ENCODE measurements around the gene PRR12.

The PRR12 gene, protein sequence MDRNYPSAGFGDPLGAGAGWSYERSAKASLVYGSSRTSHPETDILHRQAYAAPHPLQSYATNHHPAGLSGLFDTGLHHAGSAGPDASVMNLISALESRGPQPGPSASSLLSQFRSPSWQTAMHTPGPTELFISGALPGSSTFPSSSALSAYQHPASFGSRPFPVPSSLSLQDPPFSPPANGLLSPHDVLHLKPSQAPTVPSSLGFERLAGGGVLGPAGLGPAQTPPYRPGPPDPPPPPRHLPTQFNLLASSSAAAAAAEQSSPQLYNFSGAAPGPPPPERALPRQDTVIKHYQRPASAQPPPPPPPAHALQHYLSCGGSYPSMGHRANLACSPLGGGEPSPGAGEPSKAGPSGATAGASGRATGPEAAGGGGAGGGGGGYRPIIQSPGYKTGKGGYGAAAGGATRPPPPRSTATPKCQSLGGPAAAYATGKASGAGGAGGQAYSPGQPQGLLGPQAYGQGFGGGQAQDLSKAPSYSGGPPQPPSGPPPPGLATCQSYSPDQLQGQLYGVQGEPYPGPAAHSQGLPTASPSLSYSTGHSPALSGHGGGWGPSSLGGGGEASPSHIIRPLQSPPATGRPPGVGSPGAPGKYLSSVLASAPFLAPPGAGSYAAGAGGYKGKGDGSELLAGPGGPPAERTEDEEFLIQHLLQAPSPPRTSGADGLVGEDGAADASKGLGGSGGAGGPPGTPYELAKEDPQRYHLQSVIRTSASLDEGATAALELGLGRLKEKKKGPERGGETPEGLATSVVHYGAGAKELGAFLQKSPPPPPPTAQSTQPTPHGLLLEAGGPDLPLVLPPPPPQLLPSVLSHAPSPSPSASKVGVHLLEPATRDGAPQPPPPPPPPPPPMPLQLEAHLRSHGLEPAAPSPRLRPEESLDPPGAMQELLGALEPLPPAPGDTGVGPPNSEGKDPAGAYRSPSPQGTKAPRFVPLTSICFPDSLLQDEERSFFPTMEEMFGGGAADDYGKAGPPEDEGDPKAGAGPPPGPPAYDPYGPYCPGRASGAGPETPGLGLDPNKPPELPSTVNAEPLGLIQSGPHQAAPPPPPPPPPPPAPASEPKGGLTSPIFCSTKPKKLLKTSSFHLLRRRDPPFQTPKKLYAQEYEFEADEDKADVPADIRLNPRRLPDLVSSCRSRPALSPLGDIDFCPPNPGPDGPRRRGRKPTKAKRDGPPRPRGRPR (N-terminal part only)

GRCh38 chr19:49590971-49591730 is at the start of gene PRR12:
TSS of gene PRR12 (plus strand) at chr19:49591182. CDS start at chr19:49591655, 473 bp downstream.
- peak; percentile 70 to 75 for DNase-seq

GRCh38 chr19:49541914-49542313 is 49.1 kb upstream of the PRR12 start:
- DNase-seq, result no peak

DNA sequence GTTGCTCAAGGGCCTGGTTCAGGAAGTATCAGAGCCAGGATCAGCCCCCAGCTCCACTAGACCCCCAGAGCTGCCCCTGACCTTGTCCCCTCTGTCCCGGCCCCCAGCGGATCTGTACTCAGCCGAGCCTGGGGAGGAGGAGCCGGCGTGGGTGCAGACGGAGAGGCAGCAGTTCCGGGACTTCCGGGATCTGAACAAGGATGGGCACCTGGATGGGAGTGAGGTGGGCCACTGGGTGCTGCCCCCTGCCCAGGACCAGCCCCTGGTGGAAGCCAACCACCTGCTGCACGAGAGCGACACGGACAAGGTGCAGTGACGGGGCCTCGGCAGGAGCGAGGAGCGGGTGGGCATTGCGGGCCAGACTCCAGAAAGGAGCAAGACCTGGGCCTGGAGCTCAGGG is 48.5 kb upstream of the PRR12 start:
- no peak for DNase-seq

DNA sequence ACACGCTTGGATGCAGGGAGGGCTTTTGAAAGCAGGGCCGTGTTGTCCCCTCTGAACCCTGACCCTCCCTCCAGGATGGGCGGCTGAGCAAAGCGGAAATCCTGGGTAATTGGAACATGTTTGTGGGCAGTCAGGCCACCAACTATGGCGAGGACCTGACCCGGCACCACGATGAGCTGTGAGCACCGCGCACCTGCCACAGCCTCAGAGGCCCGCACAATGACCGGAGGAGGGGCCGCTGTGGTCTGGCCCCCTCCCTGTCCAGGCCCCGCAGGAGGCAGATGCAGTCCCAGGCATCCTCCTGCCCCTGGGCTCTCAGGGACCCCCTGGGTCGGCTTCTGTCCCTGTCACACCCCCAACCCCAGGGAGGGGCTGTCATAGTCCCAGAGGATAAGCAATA is 48.0 kb upstream of the PRR12 start:
- DNase-seq, result no peak

DNA sequence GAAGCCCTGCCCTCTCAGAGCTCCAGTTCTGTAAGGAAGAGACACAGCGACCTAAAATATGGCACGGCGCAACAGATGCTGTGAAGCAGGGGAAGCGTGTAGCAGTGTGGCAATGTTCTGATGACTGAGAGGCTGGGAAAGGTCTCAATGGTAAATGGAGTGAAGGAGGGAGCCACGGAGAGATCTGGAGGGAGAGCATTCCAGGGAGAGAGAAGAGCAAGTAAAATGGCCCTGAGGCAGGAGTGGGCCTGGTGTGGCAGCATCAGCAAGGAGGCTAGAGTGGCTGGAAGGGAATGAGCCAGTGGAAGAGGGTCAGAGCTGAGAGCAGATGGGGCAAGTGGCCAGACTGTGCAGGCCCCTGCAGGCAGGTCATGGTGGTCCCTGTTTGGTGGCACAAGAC is 46.8 kb upstream of the PRR12 start:
- DNase-seq, result no peak

DNA sequence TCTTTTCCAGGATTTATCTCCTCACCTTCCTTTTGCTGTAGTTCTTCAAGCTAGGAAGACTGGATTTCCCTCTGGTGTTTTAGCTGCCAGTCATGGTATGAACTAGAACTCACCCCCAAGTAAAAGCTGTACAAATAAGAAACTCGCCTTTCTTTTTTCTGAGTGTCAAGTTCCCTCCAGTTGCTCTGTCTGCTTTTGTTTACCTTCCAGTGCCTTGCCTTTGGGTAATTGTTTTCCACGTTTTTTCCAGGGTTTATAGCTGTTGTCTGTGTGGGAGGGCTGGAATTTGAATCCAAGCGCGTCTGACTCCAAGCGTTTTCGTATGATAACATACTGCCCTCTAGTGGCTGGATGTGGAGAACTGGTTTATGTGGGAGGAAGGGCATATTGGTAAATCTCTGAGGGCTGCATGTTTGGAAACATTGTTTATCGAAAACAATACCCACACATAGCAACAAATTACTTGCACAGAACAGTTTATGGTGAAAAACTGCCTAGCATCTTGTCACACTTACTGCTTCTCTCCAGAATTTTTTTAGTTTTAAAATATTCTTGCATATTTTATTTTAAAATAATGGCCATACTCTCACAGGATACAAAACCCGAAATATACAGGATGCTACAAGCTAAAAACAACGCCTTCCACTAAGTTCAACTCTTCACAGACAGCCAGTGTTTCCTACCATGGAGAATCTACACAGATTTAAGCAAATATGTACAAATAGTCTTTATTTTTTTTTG is 44.0 kb upstream of the PRR12 start:
- DNase-seq, result peak in 1 of 2 experiments; percentile 53

GRCh38 chr19:49549045-49549444 is 41.9 kb upstream of the PRR12 start:
- no peak for DNase-seq

DNA sequence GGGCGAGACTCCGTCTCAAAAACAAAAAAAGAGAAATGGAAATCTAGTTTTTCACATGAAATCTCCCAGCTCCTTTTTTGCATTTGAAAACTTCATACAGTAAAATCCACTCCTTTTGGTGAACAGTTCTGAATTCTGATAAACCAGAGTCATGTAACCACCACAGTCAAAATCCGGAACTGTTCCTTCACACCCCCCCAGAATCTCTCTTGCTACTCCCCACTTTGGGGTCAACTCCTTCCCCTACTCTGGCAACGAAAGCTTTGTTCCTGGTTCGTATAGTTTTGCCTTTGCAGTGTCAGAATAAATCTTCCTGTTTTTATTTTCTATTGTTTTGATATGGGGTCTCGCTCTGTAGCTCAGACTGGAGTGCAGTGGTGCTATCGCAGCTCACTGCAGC is 39.5 kb upstream of the PRR12 start:
- DNase-seq, result no peak

DNA sequence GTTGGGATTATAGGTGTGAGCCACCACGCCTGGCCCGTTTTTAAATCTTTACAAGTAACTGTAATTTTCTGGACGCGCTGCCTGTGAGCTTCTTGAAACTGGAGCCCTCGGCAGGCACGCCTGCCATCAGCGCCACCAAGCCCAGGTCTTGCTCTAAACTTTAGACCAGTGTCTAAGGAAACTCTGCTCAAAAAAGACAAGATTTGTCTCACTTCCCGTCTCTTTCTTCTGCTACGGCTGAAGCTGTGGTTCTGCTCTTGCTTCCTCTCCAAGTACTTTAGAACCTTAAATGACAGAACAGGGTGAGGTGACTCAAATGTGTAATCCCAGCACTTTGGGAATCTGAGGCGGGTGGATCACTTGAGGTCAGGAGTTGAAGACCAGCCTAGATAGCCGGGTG is 38.2 kb upstream of the PRR12 start:
- DNase-seq, result no peak

- peak; percentile 49 to 81 for DNase-seq
Observed at GRCh38 chr19:49553451-49554271, 37.3 kb upstream of the PRR12 start.

DNA sequence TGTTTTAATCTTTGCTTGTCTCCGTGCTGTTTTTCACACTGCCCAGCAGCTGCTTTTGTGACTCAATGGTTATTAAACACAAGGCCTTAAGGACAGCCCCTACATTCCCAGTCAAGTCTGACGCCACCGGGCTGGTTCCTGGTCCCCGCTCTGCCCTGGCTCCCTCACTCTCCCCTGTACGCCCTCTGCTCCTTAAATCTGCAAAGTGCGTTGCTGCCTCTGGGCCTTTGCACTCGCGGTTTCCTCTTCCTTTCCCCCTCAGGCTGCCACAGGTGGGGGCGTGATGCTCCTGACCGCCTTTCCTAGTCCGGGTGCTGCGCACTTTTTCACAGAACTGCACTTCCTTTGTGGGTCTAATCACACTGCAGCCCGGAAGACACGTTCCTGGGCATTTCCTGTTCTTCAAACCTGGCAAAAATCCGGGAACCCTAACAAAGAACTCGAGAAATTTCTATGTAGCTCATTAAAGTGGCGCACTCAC is 36.2 kb upstream of the PRR12 start:
- DNase-seq, result peak in 1 of 2 experiments; percentile 53

GRCh38 chr19:49555600-49556411 is 35.2 kb upstream of the PRR12 start:
- peak; percentile 73 to 78 for DNase-seq

GRCh38 chr19:49556412-49557398 is 34.3 kb upstream of the PRR12 start:
- DNase-seq, result no peak

DNA sequence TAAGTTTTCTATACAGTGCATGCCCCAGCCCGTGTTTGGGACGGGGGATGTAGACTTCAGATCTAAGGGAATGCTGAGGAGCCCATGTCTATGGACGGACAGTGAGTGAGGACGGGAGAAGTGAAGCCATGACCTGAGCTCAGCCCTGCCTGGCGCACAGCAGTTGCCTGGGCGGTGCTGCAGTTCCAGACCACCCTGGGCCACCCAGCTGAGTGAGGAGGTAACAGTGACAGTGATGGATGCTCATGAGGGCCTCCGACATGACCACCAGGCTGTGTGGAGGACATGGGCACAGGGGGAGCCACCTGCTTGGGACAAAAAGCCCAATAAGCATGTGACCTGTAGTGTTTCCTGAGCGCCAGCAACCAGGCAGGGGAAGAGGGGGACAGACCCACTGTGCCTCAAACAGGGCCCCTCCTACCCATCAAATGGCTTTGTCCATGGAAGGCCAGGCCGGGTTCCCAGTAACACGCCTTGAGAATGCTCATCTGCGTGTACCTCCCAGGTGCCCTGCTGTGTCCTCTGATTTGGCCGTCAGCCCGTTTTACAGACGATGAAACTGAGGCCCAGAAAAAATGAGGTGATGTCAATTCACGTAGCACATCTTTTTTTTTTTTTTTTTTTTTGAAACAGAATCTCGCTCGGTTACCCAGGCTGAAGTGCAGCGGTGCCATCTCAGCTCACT is 33.2 kb upstream of the PRR12 start:
- DNase-seq, result no peak

GRCh38 chr19:49558591-49558990 is 32.4 kb upstream of the PRR12 start:
- DNase-seq, result no peak

DNA sequence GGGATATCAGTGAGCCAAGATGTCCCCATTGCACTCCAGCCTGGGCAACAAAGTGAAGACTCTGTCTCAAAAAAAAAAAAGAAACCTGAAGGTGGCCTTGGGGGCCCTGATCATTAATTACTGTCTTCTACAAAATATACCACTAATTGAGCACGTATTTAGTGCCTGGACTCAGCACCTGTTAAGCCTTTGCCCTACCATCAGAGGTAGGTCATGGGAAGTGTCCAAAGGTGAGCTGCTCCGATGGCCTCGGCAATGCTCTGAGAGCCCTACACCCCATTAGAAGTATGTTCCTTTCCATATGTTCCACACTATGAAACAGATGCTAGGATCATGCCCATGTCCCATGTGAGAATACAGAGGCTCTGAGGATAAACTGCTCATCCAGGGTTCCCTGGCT is 31.5 kb upstream of the PRR12 start:
- DNase-seq, result no peak

GRCh38 chr19:49559928-49560327 is 31.1 kb upstream of the PRR12 start:
- DNase-seq, result no peak

Data from stimulated activated CD4-positive, alpha-beta T cell treated with anti-CD3 and anti-CD28 coated beads, Interleukin-4, amount 100 ng/mL, for 4 hours (primary cell).